ENCODE results near the gene TTF2. TPM values are rescaled to one million over a fixed set of nuclear protein-coding genes. Genes with fewer than 3 reads are reported as not detected.

The TTF2 gene
- total RNA-seq, 4 donors from 2014 or later = 6.6 to 12.8 (median 9.0) TPM

- Histone ChIP-seq H3K9me3 (no peaks in the 10 kb centered on the region), H3K4me3 (no peak overlapping the region), H3K27me3 (no peaks in the 10 kb centered on the region), H3K36me3 (peaks cover 31 to 73% (median 53%) of the 10 kb centered on the region in 4 donors), H3K4me1 (no peaks in the 10 kb centered on the region), H3K27ac (replicated peaks in 1 of 4) (no peak overlapping the region)
- DNase-seq (ENCODE audit: extremely low spot score) = no peak
- TF ChIP-seq EP300 (IDR thresholded peaks at IDR 0.05) (no peak), POLR2AphosphoS5 (IDR thresholded peaks at IDR 0.05) (no peak), CTCF (IDR thresholded peaks at IDR 0.05) (no peak), POLR2A (IDR thresholded peaks at IDR 0.05; ENCODE audit: low read depth) (no peak)
- intact Hi-C loops (cut with DNase I) = no loop called here
- 96% methylated on average over 5 of the region's 5 CpGs for WGBS
These were observed 16.5 kb downstream of the TTF2 start for GRCh38 chr1:117076648-117077047.

- 65% methylated on average over 3 of the region's 3 CpGs for WGBS
- DNase-seq (ENCODE audit: extremely low spot score) = no peak
- Histone ChIP-seq H3K36me3 (peaks cover 31 to 79% (median 59%) of the 10 kb centered on the region in 4 donors), H3K4me3 (no peak overlapping the region), H3K27ac (replicated peaks in 1 of 4) (no peak overlapping the region), H3K27me3 (no peaks in the 10 kb centered on the region), H3K9me3 (no peaks in the 10 kb centered on the region), H3K4me1 (no peaks in the 10 kb centered on the region)
- intact Hi-C loops (cut with DNase I) = no loop called here
- TF ChIP-seq POLR2AphosphoS5 (IDR thresholded peaks at IDR 0.05) (no peak), EP300 (IDR thresholded peaks at IDR 0.05) (no peak), CTCF (IDR thresholded peaks at IDR 0.05) (no peak), POLR2A (IDR thresholded peaks at IDR 0.05; ENCODE audit: low read depth) (no peak)
These were observed 17.1 kb downstream of the TTF2 start for GRCh38 chr1:117077267-117077666.

- peaks cover 26 to 94% (median 67%) of the 10 kb centered on the region in 4 donors for H3K36me3 ChIP-seq
- no peak overlapping the region for H3K27ac ChIP-seq (replicated peaks in 1 of 4)
- DNase-seq (ENCODE audit: extremely low spot score) = no peak
- no peak overlapping the region for H3K4me3 ChIP-seq
- intact Hi-C loops (cut with DNase I) = no loop called here
- no peak for TF ChIP-seq EP300 (IDR thresholded peaks at IDR 0.05)
- no peak for TF ChIP-seq CTCF (IDR thresholded peaks at IDR 0.05)
- TF ChIP-seq POLR2A (IDR thresholded peaks at IDR 0.05; ENCODE audit: low read depth) = no peak
- no peak for TF ChIP-seq POLR2AphosphoS5 (IDR thresholded peaks at IDR 0.05)
- 96% methylated on average over 6 of the region's 6 CpGs for WGBS
- no peaks in the 10 kb centered on the region for H3K4me1 ChIP-seq
- H3K9me3 ChIP-seq = no peaks in the 10 kb centered on the region
- H3K27me3 ChIP-seq = no peaks in the 10 kb centered on the region
These were observed 19.6 kb downstream of the TTF2 start for GRCh38 chr1:117079737-117080136.

- no peak for TF ChIP-seq EP300 (IDR thresholded peaks at IDR 0.05)
- no peak for TF ChIP-seq POLR2A (IDR thresholded peaks at IDR 0.05; ENCODE audit: low read depth)
- no peak for TF ChIP-seq POLR2AphosphoS5 (IDR thresholded peaks at IDR 0.05)
- TF ChIP-seq CTCF (IDR thresholded peaks at IDR 0.05) = no peak
- Histone ChIP-seq H3K27ac (replicated peaks in 1 of 4) (no peak overlapping the region), H3K4me3 (no peak overlapping the region), H3K4me1 (no peaks in the 10 kb centered on the region), H3K9me3 (no peaks in the 10 kb centered on the region), H3K36me3 (peaks cover 0 to 73% (median 31%) of the 10 kb centered on the region in 4 donors), H3K27me3 (no peaks in the 10 kb centered on the region)
- DNase-seq (ENCODE audit: extremely low spot score) = no peak
- 95% methylated on average over 4 of the region's 6 CpGs for WGBS
- intact Hi-C loops (cut with DNase I) = no loop called here
These were observed 24.1 kb downstream of the TTF2 start for GRCh38 chr1:117084231-117084630.

- H3K4me3 ChIP-seq = no peak overlapping the region
- no peaks in the 10 kb centered on the region for H3K9me3 ChIP-seq
- TF ChIP-seq POLR2AphosphoS5 (IDR thresholded peaks at IDR 0.05) (no peak), CTCF (IDR thresholded peaks at IDR 0.05) (no peak), POLR2A (IDR thresholded peaks at IDR 0.05; ENCODE audit: low read depth) (no peak), EP300 (IDR thresholded peaks at IDR 0.05) (no peak)
- intact Hi-C loops (cut with DNase I) = no loop called here
- peaks cover under 1 to 5% (median 2%) of the 10 kb centered on the region in 4 donors for H3K4me1 ChIP-seq
- 96% methylated on average over 6 of the region's 6 CpGs for WGBS
- H3K36me3 ChIP-seq = peaks cover 0 to 46% (median 14%) of the 10 kb centered on the region in 4 donors
- H3K27ac ChIP-seq (replicated peaks in 1 of 4) = no peak overlapping the region
- no peak for DNase-seq (ENCODE audit: extremely low spot score)
- no peaks in the 10 kb centered on the region for H3K27me3 ChIP-seq
These were observed 27.6 kb downstream of the TTF2 start for GRCh38 chr1:117087686-117088085.
